GM06990 (cell line): ENCODE results near the gene ZC3H7B.

Source experiments
- DNase-seq: peaks from one replicate; pipeline ENCODE4 v3.0.0-alpha.2; 2011; ENCODE audit not compliant: insufficient read length; ENCODE audit errors: extremely low read depth
- H3K27me3 ChIP-seq: replicated peaks from 2 replicates; pipeline ENCODE4 v1.6.0; 2011; ENCODE audit warnings: low read length; ENCODE audit not compliant: control insufficient read depth, insufficient read depth
- H3K36me3 ChIP-seq: 2 replicates; pipeline ENCODE4 v1.5.1; 2011; ENCODE audit warnings: low read length; ENCODE audit not compliant: control insufficient read depth, insufficient read depth
- H3K4me3 ChIP-seq: replicated peaks from 2 replicates; pipeline ENCODE4 v1.5.1; 2011; ENCODE audit warnings: low read depth, mild to moderate bottlenecking, control low read depth, low read length
- TF ChIP-seq, protein P1 (sequence below): IDR thresholded peaks from 2 replicates; pipeline ENCODE4 v1.5.1; 2011; ENCODE audit warnings: low read length, control low read depth, mild to moderate bottlenecking, inconsistent platforms; ENCODE audit not compliant: insufficient read depth, poor library complexity, severe bottlenecking

The ZC3H7B gene

DNA sequence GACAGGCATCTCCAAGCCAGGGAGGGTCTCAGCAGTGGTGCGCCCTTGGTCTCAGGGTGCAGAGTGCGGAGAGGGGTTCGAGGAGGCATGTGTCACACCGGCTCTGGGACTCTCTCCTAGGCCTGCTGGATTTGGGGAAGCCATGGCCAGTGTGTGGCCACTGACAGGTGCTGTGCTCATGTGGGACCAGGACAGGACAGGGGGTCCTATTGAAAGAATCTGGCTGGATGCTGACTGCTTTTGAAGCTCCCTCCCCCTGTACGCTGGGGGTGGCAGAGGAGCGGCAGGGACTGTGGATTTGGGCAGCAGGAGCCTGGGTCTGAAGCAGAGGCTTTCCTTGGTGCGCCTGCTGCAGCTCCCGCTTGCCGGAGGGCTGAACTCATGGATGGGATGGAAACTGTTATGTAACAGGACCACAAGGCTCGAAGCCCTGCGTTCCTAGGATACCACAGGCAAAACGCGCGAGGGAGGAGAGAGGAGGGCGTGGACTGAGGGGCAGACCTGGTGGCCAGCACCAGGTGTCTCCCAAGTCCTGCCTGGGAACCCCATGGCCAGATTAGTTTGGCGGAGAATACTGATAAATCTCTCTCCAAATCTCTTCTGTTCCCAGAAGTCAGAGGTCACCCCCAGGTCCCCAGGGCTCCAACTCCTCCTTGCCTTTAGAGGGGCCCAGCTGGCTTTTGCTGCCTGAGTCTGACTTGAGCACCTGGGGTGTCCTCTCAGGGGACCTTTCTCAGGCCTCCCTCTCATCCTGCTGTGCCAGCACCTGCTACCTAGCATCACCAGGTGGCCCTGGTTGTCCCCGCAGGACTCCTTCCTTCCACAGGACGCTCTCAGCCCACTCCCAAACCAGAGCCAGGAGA is 66.6 kb downstream of the ZC3H7B start:
- Histone ChIP-seq H3K4me3 (no peak overlapping the region), H3K27me3 (peaks cover 3% of the 10 kb centered on the region), H3K36me3 (no peaks in the 10 kb centered on the region)
- DNase-seq = no peak
- TF ChIP-seq, protein P1, sequence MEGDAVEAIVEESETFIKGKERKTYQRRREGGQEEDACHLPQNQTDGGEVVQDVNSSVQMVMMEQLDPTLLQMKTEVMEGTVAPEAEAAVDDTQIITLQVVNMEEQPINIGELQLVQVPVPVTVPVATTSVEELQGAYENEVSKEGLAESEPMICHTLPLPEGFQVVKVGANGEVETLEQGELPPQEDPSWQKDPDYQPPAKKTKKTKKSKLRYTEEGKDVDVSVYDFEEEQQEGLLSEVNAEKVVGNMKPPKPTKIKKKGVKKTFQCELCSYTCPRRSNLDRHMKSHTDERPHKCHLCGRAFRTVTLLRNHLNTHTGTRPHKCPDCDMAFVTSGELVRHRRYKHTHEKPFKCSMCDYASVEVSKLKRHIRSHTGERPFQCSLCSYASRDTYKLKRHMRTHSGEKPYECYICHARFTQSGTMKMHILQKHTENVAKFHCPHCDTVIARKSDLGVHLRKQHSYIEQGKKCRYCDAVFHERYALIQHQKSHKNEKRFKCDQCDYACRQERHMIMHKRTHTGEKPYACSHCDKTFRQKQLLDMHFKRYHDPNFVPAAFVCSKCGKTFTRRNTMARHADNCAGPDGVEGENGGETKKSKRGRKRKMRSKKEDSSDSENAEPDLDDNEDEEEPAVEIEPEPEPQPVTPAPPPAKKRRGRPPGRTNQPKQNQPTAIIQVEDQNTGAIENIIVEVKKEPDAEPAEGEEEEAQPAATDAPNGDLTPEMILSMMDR = no peak

DNA sequence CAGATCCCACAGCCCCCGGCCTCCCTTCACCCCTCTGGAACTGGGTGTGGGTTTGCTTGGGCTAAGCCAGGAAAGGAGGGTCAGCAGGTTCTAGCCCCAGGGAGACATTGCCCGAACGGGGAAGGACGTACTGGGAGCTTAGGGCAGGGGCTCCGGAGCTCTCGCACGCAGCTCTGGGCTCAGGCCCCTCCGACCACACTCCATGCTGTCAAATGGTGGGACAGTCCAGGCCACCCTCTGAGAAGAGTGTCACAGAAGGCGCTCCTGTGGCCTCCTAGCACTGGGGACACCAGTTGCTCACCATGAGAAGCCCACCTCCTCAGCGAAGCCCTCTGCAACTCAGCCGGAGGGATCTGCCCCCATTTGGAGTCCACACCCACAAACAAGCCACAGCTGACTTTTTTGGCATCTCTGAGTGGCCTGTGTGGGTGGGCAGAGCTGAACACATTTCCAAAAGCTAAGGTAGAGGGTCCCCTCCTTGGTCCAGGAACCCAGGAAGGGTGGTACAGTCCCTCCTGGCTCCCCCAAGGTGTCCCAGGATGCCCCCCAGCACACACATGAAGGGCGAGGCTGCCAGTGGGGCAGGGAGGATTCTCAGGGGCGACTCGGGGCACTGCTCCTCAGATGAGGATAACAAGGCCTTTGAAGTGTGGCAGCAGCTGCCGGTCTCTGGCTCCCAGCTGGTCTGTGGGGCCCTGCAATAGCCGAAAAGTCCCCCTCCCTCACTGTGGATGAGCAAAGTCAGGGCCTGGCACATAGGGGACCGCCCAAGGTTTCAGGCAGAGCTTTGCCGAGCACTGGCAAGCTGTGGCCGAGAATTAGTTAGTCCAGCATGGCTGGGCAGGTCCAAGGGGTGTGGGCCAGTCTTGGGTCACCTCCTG is 67.5 kb downstream of the ZC3H7B start:
- H3K36me3 ChIP-seq = no peaks in the 10 kb centered on the region
- TF ChIP-seq, protein P1 = no peak
- peaks cover 3% of the 10 kb centered on the region for H3K27me3 ChIP-seq
- no peak for DNase-seq
- H3K4me3 ChIP-seq = no peak overlapping the region

DNA sequence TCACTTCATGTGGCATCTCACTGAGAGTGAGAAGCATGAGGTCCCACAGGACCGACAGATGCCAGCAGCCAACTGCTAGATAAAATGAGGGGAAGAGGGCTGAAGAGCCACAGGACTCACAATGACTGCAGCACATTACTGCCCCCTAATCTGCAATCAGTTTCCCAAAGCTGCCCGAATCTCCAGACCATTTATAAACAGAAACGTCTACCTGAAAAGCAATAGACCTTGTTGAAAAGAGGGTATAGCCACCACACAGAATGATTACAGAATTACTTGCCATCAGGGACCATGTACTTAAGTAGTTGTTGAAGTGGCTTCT is 68.1 kb downstream of the ZC3H7B start:
- TF ChIP-seq, protein P1 = no peak
- Histone ChIP-seq H3K36me3 (no peaks in the 10 kb centered on the region), H3K27me3 (peaks cover 3% of the 10 kb centered on the region), H3K4me3 (no peak overlapping the region)
- no peak for DNase-seq

DNA sequence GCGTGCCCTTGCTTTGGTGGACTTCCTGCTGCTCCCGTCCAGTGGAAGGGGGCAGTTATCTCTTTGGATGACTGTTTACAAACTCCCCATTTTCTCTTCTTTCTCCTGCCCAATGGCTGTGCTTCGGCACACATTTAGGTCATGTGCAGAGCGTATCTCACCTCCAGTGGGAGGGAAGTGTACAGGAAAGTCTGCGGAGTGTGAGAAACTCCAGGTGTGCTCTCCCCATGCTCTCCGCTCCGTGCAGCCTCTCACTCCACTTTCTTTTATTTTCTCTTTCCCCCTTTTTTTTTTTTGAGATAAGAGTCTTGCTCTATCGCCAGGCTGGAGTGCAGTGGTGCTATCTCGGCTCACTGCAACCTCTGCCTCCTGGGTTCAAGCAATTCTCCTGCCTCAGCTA is 68.5 kb downstream of the ZC3H7B start:
- Histone ChIP-seq H3K27me3 (peaks cover 3% of the 10 kb centered on the region), H3K4me3 (no peak overlapping the region), H3K36me3 (no peaks in the 10 kb centered on the region)
- no peak for DNase-seq
- TF ChIP-seq, protein P1 = no peak

DNA sequence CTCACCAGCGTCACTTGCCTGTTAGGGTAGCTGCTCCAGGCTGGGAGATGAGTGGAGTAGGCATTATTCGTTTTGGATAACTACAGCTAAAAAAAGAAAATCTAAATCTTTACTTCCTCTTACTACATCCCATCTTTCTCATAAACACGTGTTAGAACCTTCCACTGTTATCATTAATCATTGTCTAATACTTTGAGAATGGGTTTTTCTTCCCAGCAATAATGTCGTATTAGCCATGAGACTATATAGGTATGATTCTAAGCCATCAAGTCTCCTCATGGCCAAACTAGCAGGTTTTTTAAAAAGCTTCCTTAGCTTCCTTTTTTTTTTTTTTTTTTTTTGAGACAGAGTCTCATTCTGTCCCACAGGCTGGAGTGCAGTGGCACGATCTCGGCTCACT is 76.5 kb downstream of the ZC3H7B start:
- Histone ChIP-seq H3K4me3 (no peak overlapping the region), H3K27me3 (no peaks in the 10 kb centered on the region), H3K36me3 (no peaks in the 10 kb centered on the region)
- DNase-seq = no peak
- TF ChIP-seq, protein P1 = no peak
